ENCODE data around the gene NDUFB11. TPM values are rescaled to one million over a fixed set of nuclear protein-coding genes. Genes with fewer than 3 reads are reported as not detected.
A peak's percentile ranks its signal among the peaks of the same experiment; 100 is the strongest.

NDUFB11 gene
- total and polyA plus RNA-seq, 8 donors = 33.7 to 51.4 (median 45.8) TPM

- Histone ChIP-seq H3K27me3 (peaks cover 0 to 5% (median 0%) of the 10 kb centered on the region in 4 donors), H3K27ac (no peak overlapping the region), H3K36me3 (no peaks in the 10 kb centered on the region), H3K4me1 (no peaks in the 10 kb centered on the region), H3K4me3 (no peak overlapping the region), H3K9me3 (no peaks in the 10 kb centered on the region)
- TF ChIP-seq, protein P1, sequence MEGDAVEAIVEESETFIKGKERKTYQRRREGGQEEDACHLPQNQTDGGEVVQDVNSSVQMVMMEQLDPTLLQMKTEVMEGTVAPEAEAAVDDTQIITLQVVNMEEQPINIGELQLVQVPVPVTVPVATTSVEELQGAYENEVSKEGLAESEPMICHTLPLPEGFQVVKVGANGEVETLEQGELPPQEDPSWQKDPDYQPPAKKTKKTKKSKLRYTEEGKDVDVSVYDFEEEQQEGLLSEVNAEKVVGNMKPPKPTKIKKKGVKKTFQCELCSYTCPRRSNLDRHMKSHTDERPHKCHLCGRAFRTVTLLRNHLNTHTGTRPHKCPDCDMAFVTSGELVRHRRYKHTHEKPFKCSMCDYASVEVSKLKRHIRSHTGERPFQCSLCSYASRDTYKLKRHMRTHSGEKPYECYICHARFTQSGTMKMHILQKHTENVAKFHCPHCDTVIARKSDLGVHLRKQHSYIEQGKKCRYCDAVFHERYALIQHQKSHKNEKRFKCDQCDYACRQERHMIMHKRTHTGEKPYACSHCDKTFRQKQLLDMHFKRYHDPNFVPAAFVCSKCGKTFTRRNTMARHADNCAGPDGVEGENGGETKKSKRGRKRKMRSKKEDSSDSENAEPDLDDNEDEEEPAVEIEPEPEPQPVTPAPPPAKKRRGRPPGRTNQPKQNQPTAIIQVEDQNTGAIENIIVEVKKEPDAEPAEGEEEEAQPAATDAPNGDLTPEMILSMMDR (IDR thresholded peaks at IDR 0.05) = no peak
- intact Hi-C loops (cut with DNase I) = no loop called here
- FAIRE-seq (no peak), DNase-seq (no peak), ATAC-seq (no peak)
- 94 to 99% methylated on average over 3 of the region's 3 CpGs for WGBS, 2 donors
Measured at GRCh38 chrX:47164420-47164819, 19.9 kb upstream of the NDUFB11 start.

GRCh38 chrX:47162927-47163583 is 18.6 kb upstream of the NDUFB11 start:
- TF ChIP-seq, protein P1 (IDR thresholded peaks at IDR 0.05) = no peak
- no peak for FAIRE-seq

DNA sequence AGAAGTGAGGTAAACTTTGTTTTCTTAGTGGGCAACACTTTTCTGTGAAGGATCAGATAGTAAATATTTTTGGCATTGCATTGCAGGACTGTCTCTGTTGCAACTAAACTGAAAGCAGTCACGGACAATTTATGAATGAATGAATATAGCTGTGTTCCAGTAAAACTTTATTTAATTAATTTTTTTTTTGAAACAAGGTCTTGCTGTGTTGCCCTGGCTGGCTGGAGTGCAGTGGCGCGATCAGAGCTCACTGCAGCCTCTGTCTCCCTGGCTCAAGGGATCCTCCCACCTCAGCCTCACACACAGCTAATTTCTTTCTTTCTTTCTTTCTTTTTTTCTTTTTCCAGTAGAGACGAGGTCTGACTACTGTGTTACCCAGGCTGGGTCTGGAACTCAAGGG is 16.3 kb upstream of the NDUFB11 start:
- FAIRE-seq (no peak), ATAC-seq (no peak), DNase-seq (peak in 1 of 6 donors; percentile 11)
- no peaks in the 10 kb centered on the region for H3K4me1 ChIP-seq
- 72 to 86% methylated on average over 4 of the region's 4 CpGs for WGBS, 2 donors
- TF ChIP-seq, protein P1 (IDR thresholded peaks at IDR 0.05) = no peak
- H3K9me3 ChIP-seq = no peaks in the 10 kb centered on the region
- H3K36me3 ChIP-seq = no peaks in the 10 kb centered on the region
- peaks cover 0 to 5% (median 0%) of the 10 kb centered on the region in 4 donors for H3K27me3 ChIP-seq
- H3K27ac ChIP-seq = no peak overlapping the region
- intact Hi-C loops (cut with DNase I) = no loop called here
- no peak overlapping the region for H3K4me3 ChIP-seq

More at GRCh38 chrX:47162927-47163583, 18.6 kb upstream of the NDUFB11 start:
- Histone ChIP-seq H3K27me3 (peaks cover 0 to 5% (median 0%) of the 10 kb centered on the region in 4 donors), H3K4me1 (no peaks in the 10 kb centered on the region), H3K4me3 (no peak overlapping the region), H3K36me3 (no peaks in the 10 kb centered on the region), H3K27ac (no peak overlapping the region), H3K9me3 (no peaks in the 10 kb centered on the region)
- DNase-seq = no peak
- intact Hi-C loops (cut with DNase I) = no loop called here
- no peak for ATAC-seq
- 89 to 98% methylated on average over 5 of the region's 5 CpGs for WGBS, 2 donors

DNA sequence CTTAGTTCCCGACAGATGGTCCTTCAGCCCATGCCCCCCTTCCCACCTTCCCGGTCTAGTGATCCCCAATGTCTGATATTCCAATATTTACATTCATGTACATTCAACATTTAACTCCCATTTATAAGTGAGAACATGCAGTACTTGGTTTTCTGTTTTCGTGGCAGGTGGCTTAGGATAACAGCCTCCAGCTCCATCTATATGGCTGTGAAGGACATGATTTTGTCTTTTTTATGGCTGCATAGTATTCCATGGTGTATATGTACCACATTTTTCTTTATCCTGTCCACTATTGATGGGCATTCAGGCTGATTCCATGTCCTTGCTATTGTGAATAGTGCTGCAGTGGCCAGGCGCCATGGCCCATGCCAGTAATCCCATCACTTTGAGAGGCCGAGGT is 14.3 kb upstream of the NDUFB11 start:
- DNase-seq (peak in 1 of 6 donors; percentile 8), FAIRE-seq (no peak), ATAC-seq (no peak)
- Histone ChIP-seq H3K27me3 (peaks cover 0 to 5% (median 0%) of the 10 kb centered on the region in 4 donors), H3K4me1 (no peaks in the 10 kb centered on the region), H3K4me3 (no peak overlapping the region), H3K9me3 (no peaks in the 10 kb centered on the region), H3K36me3 (no peaks in the 10 kb centered on the region), H3K27ac (no peak overlapping the region)
- intact Hi-C loops (cut with DNase I) = no loop called here
- 95 to 99% methylated on average over 5 of the region's 5 CpGs for WGBS, 2 donors
- TF ChIP-seq, protein P1 (IDR thresholded peaks at IDR 0.05) = no peak

DNA sequence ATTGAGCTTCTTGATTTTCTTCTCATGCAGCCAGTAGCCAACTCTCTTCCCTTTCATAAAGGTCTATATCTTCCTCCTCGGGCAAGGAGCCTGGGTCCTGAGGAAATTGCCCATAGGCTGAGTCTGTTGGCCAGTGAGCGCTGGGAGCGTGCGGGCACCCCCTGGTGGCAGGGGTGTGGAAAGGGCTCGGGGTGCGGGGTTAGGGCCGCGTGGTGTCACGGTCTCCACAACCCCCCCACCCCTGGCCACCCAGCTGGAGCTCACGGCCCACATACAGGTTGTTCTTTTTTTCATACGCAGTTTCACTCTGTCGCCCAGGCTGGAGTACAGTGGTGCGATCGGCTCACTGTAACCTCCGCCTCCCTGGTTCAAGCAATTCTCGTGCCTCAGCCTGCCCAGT is 13.6 kb upstream of the NDUFB11 start:
- H3K4me3 ChIP-seq = no peak overlapping the region
- no peaks in the 10 kb centered on the region for H3K36me3 ChIP-seq
- TF ChIP-seq, protein P1 (IDR thresholded peaks at IDR 0.05) = no peak
- intact Hi-C loops (cut with DNase I) = no loop called here
- H3K9me3 ChIP-seq = no peaks in the 10 kb centered on the region
- no peaks in the 10 kb centered on the region for H3K4me1 ChIP-seq
- DNase-seq (peak in 1 of 6 donors; percentile 48), ATAC-seq (no peak), FAIRE-seq (no peak)
- 93 to 98% methylated on average over 16 of the region's 16 CpGs for WGBS, 2 donors
- H3K27me3 ChIP-seq = peaks cover 0 to 5% (median 0%) of the 10 kb centered on the region in 4 donors
- no peak overlapping the region for H3K27ac ChIP-seq
